ENCODE data around the gene GRIK3.

- TF ChIP-seq FOXM1 (IDR thresholded peaks at IDR 0.05; ENCODE audit: borderline replicate concordance, low read depth) (no peak), TAF1 (IDR thresholded peaks at IDR 0.05; ENCODE audit: low read depth) (no peak), REST (IDR thresholded peaks at IDR 0.05; ENCODE audit: low read depth) (no peak), RAD21 (IDR thresholded peaks at IDR 0.05; ENCODE audit: low read depth) (no peak), YY1 (IDR thresholded peaks at IDR 0.05; ENCODE audit: low read depth) (no peak), EP300 (IDR thresholded peaks at IDR 0.05; ENCODE audit: borderline replicate concordance) (no peak), CEBPB (IDR thresholded peaks at IDR 0.05) (no peak), ZBTB7A (IDR thresholded peaks at IDR 0.05; ENCODE audit: low read depth) (no peak), MAX (IDR thresholded peaks at IDR 0.05) (no peak)
Observed at GRCh38 chr1:36990928-36991327, 43.4 kb downstream of the GRIK3 start.
